Stomach smooth muscle (tissue), 2 donors: ENCODE measurements around the gene FRMD4A.

Source experiments
- H3K27ac ChIP-seq: one replicate; pipeline ENCODE4 v1.7.0; 2013; ENCODE audit warnings: mild to moderate bottlenecking, low read length, inconsistent platforms
- H3K27me3 ChIP-seq, 2 donors: one replicate each; pipeline ENCODE4 v1.7.0; 2013; ENCODE audit warnings: low read length in 2 of 2; ENCODE audit not compliant: insufficient read depth in 2 of 2, control insufficient read depth in 1 of 2
- H3K36me3 ChIP-seq, 2 donors: one replicate each; pipeline ENCODE4 v1.7.0; 2013; ENCODE audit warnings: low read length in 2 of 2; ENCODE audit not compliant: control insufficient read depth in 2 of 2, insufficient read depth in 2 of 2
- H3K4me1 ChIP-seq: one replicate; pipeline ENCODE4 v1.7.0; 2013; ENCODE audit warnings: low read length; ENCODE audit not compliant: control insufficient read depth, insufficient read depth
- H3K4me3 ChIP-seq, 2 donors: one replicate each; pipeline ENCODE4 v1.7.0; 2013; ENCODE audit warnings: low read length in 2 of 2
- H3K9ac ChIP-seq, 2 donors: one replicate each; pipeline ENCODE4 v1.7.0; 2013; ENCODE audit warnings: low read length in 2 of 2, mild to moderate bottlenecking in 1 of 2
- H3K9me3 ChIP-seq, 2 donors: one replicate each; pipeline ENCODE4 v1.7.0; 2013; ENCODE audit warnings: low read length in 2 of 2; ENCODE audit not compliant: control insufficient read depth in 2 of 2
- donor health status: healthy.
- donor health status: Pancreatic carcinoma.

FRMD4A gene

DNA sequence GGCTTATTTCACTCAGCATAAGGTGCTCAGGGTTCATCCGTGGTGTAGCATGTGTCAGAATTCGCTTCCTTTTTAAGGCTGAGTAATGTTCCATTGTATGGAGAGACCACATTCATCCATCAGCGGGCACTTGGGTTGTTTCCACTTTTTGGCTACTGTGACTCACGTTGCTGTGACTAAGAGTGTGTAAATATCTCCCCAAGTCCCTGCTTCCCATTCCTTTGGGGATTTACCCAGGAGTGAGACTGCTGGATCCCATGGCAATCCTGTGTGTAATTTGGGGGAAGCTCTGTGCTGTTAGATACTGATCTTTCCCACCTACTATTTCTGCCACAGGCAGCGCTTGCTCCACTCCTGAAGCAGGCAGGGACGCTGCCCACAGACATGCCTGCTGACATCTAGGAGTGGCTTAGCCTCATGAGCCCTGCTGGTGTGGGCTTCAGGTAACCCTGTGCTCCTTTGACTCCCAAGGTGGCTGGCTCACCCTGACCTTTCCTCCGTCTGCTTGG lies 346.0 kb downstream of the FRMD4A start:
- no peak overlapping the region for H3K9ac ChIP-seq
- peaks cover 2% of the 10 kb centered on the region for H3K4me1 ChIP-seq
- no peaks in the 10 kb centered on the region for H3K9me3 ChIP-seq
- no peak overlapping the region for H3K4me3 ChIP-seq
- no peaks in the 10 kb centered on the region for H3K36me3 ChIP-seq
- no peaks in the 10 kb centered on the region for H3K27me3 ChIP-seq
- H3K27ac ChIP-seq, result no peak overlapping the region

DNA sequence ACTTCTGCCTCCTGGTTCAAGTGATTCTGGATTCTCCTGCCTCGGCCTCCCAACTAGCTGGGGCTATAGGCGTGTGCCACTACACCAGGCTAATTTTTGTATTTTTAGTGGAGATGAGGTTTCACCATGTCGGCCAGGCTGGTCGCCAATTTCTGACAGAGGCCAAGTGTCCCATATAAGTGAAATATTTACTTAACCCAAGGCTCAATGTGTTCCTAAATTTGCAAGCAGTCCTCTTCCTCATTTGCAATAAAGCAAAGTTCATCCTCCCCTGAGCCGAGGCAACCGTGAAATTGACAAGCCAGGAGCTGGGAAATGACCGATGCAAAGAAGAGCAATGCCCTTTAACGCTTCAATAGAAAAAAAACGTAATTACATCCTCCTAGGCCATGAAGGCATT lies 347.7 kb downstream of the FRMD4A start:
- no peaks in the 10 kb centered on the region for H3K9me3 ChIP-seq
- H3K36me3 ChIP-seq, result no peaks in the 10 kb centered on the region
- no peaks in the 10 kb centered on the region for H3K27me3 ChIP-seq
- H3K4me3 ChIP-seq, result no peak overlapping the region
- no peak overlapping the region for H3K9ac ChIP-seq
- no peaks in the 10 kb centered on the region for H3K4me1 ChIP-seq
- H3K27ac ChIP-seq, result no peak overlapping the region

DNA sequence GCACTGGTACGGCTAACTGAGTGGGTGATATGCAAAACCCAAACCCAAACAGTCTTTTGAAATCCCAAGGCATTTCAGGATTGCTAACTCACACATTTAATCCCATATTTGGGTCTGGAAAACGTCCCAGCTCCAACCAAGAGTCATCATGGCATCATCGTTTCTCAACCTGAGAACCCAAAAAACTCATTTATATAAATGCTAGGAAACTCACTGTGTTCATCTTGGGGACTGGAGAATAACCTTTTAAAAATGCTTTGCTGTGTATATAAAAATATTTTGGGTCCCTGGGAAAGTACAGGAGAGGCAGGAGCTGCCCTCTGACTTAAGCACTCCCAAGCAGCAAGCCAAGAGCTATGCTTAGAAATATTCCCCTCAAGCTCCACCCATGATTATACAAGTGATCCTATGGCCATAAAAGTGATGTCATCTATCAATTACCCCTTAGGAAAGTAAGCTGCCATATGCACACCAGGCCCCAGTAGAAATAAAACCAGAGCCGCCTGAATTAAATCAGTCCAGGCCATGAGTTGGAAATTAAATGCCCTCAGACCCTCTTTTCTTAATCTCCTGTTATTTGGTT lies 352.1 kb downstream of the FRMD4A start:
- Histone ChIP-seq H3K9me3 (no peaks in the 10 kb centered on the region), H3K27ac (no peak overlapping the region)

DNA sequence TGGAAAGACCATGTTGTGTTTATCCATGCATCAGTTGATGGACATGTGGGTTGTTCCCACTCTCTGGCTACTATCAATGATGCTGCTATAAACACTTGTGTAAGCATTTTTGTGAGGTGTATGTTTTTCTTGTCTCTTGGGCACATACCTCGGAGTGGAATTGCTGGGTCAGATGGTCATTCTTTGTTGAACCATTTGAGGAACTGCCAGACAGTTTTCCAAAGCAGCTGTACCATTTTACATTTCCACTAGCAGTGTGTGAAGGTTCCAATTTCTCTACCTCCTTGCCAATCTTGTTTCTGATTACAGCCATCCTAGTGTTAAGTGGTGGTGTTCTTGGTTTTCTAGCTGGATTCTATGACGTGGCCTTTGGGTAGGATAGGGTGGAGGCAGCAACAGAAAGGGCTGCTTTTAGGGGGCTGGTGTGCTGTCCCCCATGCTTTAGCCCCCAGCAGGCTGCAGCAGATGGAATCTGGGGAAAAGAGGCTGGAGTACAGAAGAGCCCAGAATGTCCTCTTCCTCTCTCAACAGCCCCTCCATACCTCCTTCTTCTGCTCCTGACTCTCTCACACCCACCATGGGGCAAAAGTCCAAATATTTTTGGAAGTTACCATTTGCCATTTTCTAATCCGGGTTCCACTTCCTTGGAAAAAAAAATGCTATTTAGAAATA lies 352.7 kb downstream of the FRMD4A start:
- no peak overlapping the region for H3K27ac ChIP-seq
- no peak overlapping the region for H3K9ac ChIP-seq
- no peak overlapping the region for H3K4me3 ChIP-seq
- no peaks in the 10 kb centered on the region for H3K9me3 ChIP-seq
- no peaks in the 10 kb centered on the region for H3K4me1 ChIP-seq
- H3K36me3 ChIP-seq, result no peaks in the 10 kb centered on the region
- peaks cover 0 to 2% of the 10 kb centered on the region in 2 donors for H3K27me3 ChIP-seq

More for the DNA sequence above, 352.1 kb downstream of the FRMD4A start:
- H3K36me3 ChIP-seq, result no peaks in the 10 kb centered on the region
- H3K4me3 ChIP-seq, result no peak overlapping the region
- peaks cover 0 to 2% of the 10 kb centered on the region in 2 donors for H3K27me3 ChIP-seq
- H3K9ac ChIP-seq, result no peak overlapping the region
- H3K4me1 ChIP-seq, result no peaks in the 10 kb centered on the region

DNA sequence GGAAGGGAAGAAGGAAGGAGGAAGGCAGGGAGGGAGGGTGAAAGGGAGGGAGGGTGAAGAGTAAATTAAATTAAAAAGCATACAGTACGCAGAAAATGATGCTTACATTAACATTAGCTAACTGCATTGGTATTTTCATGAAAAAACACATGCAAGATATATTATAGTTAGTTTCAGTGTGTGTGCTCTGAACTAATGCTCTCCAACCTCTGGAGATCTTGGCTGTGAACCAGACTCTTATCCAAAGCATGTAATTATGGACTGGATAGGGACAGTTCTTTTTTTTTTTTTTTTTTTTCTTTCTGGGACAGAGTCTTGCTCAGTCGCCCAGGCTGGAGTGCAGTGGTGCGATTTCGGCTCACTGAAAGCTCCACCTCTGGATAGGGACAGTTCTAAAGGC lies 357.0 kb downstream of the FRMD4A start:
- H3K36me3 ChIP-seq, result no peaks in the 10 kb centered on the region
- no peak overlapping the region for H3K4me3 ChIP-seq
- H3K27ac ChIP-seq, result no peak overlapping the region
- peaks cover 0 to 4% of the 10 kb centered on the region in 2 donors for H3K27me3 ChIP-seq
- H3K9ac ChIP-seq, result no peak overlapping the region
- peaks cover 8% of the 10 kb centered on the region for H3K4me1 ChIP-seq
- no peaks in the 10 kb centered on the region for H3K9me3 ChIP-seq

DNA sequence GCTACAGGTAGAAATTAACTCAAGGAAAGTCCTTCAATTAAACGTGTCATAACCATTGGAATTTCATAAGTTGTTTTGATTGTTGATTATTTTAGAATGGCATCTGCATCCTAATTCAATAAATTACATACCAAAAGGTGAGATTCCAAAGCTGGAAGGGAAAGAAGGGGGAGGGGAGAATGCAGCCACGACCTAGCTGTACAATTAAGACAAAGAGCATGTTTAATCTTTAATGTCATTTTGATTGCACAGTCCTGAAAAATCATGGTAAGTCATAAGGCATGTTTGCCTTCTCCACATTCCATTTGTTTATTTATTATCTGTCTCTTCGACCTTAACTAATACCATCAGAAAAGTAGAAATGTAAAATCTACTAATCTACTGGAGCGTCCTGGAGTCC lies 358.1 kb downstream of the FRMD4A start:
- Histone ChIP-seq H3K9ac (no peak overlapping the region), H3K9me3 (no peaks in the 10 kb centered on the region), H3K36me3 (no peaks in the 10 kb centered on the region), H3K4me1 (peaks cover 8% of the 10 kb centered on the region), H3K27me3 (peaks cover 0 to 4% of the 10 kb centered on the region in 2 donors), H3K4me3 (no peak overlapping the region), H3K27ac (no peak overlapping the region)

DNA sequence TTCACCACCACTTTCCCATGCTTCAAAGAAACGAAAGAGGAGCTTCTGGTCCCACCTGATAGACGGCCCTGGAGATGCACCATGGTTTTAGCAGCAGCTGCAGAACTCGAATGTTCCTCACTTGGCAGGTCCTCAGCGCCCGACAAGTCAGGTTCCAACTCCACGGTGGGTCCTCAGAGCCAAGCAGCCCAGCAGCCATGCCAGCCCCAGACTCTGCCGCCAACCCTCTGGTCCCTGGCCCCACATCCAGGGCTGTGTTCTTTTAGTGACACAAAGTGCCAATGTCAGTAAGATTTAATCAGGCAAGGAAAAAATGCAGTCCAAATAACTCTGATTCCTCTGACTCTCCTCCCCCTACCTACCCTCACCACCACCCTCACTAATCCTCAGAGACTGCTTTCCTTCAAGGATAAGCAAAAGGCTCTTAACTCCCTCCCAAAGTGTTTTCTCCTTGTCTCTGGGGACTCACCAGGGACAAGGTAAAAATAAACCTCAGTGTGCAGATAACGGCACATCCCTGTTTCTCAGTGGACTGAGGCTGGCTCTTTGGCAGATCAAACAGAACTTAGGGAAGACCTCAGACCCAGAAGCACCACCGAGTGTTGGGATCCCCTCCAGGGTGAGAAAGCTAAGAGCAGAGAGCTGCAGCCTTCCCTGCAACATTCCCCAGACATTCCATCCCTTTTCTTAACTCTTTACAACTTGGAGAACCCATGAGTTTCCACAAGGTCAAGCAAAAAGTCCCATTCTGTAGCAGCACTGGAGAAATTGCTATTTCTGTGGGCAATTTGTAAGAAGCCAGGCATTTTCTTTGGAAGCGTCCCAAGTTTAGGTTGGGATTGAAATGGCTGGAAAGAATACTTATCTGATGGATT lies 358.9 kb downstream of the FRMD4A start:
- Histone ChIP-seq H3K27me3 (peaks cover 0 to 4% of the 10 kb centered on the region in 2 donors), H3K4me1 (peaks cover 8% of the 10 kb centered on the region), H3K9ac (no peak overlapping the region), H3K4me3 (no peak overlapping the region), H3K9me3 (no peaks in the 10 kb centered on the region), H3K27ac (no peak overlapping the region), H3K36me3 (no peaks in the 10 kb centered on the region)

DNA sequence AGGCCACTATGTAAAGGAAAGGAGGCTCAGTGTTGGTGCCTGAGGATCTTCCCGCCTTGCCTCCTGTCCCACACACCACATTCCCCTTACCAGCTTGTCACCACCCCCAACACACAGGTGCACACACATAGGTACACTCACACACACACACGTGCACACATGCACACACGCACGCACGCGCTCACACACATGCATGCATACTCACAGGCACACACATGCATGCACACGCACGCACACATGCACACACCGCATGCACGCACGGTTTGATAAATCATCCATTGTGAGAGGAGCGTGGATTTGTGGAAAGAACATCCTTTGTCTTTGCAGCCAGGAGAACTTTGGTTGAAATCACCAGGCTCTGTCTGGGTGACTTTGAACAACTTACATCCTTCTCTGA lies 359.8 kb downstream of the FRMD4A start:
- no peak overlapping the region for H3K9ac ChIP-seq
- no peak overlapping the region for H3K27ac ChIP-seq

DNA sequence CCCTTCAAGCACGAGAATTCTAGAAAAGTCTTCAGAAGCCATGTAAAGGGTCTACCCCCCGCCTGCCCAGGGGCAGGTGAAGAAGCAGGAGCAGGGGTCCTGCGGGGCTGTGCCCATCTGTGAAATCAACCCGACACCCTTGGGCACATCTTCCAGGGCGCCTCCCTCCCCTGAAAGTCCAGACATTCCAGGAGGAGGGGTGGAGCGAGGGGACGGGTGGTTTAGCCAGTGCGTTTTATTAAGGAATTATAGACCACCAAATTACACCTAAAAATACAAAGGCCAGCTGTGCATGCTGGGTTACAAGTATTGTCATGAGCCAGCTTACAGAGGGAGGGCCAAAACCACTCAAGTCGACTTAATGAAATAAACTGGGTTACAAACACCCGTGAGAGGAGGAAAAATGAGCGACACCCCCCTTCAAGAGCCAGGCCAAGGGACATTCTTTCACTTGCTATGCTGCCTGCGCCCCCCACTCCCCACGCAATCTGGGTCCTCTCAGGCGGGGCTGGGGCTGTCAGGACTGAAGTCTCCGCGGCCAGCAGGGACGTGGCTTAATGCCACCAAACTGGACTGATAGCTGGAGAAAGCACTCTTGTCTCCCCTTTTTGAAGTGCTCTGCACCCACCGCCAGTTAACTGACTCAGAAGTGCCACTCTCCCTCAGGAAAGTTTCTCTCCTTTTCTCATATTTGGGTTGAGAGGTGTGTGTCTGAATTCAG lies 360.3 kb downstream of the FRMD4A start:
- H3K27ac ChIP-seq, result no peak overlapping the region
- H3K4me1 ChIP-seq, result peaks cover 8% of the 10 kb centered on the region
- H3K4me3 ChIP-seq, result peak overlapping the region in 1 of 2 donors; percentile 59
- no peaks in the 10 kb centered on the region for H3K9me3 ChIP-seq
- no peak overlapping the region for H3K9ac ChIP-seq
- peaks cover 0 to 2% of the 10 kb centered on the region in 2 donors for H3K27me3 ChIP-seq
- no peaks in the 10 kb centered on the region for H3K36me3 ChIP-seq

More for the DNA sequence above, 359.8 kb downstream of the FRMD4A start:
- peaks cover 8% of the 10 kb centered on the region for H3K4me1 ChIP-seq
- H3K9me3 ChIP-seq, result no peaks in the 10 kb centered on the region
- no peaks in the 10 kb centered on the region for H3K36me3 ChIP-seq
- H3K4me3 ChIP-seq, result peak overlapping the region in 1 of 2 donors; percentile 59
- peaks cover 0 to 3% of the 10 kb centered on the region in 2 donors for H3K27me3 ChIP-seq

DNA sequence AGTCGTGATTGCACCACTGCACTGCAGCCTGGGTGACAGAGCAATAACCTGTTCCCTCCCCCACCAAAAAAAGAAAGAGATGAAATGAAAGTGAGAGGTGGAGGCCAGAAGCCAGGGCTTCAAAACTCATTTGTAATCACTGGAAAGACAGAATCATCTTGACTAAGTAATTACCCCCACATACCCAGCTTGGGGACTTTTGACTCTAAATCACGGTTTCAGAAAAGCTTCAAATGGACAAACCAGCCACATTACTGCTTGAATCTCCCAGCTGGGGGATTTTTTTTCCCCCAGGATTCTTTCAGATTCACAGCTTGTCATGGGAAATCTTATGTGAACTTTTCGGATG lies 361.0 kb downstream of the FRMD4A start:
- H3K9me3 ChIP-seq, result no peaks in the 10 kb centered on the region

More for the DNA sequence above, 361.0 kb downstream of the FRMD4A start:
- H3K4me1 ChIP-seq, result peaks cover 8% of the 10 kb centered on the region
- peaks cover 0 to 2% of the 10 kb centered on the region in 2 donors for H3K27me3 ChIP-seq
- no peaks in the 10 kb centered on the region for H3K36me3 ChIP-seq
- no peak overlapping the region for H3K27ac ChIP-seq
- no peak overlapping the region for H3K9ac ChIP-seq
- H3K4me3 ChIP-seq, result no peak overlapping the region
